Activated CD4-positive, alpha-beta T cell treated with anti-CD3 and anti-CD28 coated beads, Interleukin-2, amount 50 U/mL, for 24 hours (primary cell): ENCODE data around the gene TPTE.
"Not testable (repeated sequence)": the region's sequence is repeated elsewhere in the genome, so short reads cannot be mapped to it uniquely, and the experiment has no call there.

ENCODE experiments used
- DNase-seq, 2 donors: peaks; one replicate each; pipeline ENCODE4 v3.0.0-alpha.2; 2020; ENCODE audit warnings: low read depth in 1 of 2, low spot score in 1 of 2

Gene TPTE

GRCh38 chr21:10521091-10521598 is at the start of gene TPTE:
TSS of gene TPTE (plus strand) at chr21:10521583. CDS start at chr21:10538724, 17,141 bp downstream.
- no peak for DNase-seq

GRCh38 chr21:10471999-10472398 is 49.4 kb upstream of the TPTE start:
- not testable (repeated sequence) for DNase-seq

- not testable (repeated sequence) for DNase-seq
Observed at GRCh38 chr21:10477794-10478193, 43.6 kb upstream of the TPTE start.

GRCh38 chr21:10479875-10480274 is 41.5 kb upstream of the TPTE start:
- not testable (repeated sequence) for DNase-seq

GRCh38 chr21:10484864-10485263 is 36.5 kb upstream of the TPTE start:
- not testable (repeated sequence) for DNase-seq

- not testable (repeated sequence) for DNase-seq
Observed at GRCh38 chr21:10490453-10490852, 30.9 kb upstream of the TPTE start.

- DNase-seq: no peak
Observed at GRCh38 chr21:10511116-10511515, 10.3 kb upstream of the TPTE start.

GRCh38 chr21:10516889-10517288 is 4.5 kb upstream of the TPTE start:
- DNase-seq: not testable (repeated sequence)

GRCh38 chr21:10517904-10518303 is 3.5 kb upstream of the TPTE start:
- not testable (repeated sequence) for DNase-seq

- DNase-seq: not testable (repeated sequence)
Observed at GRCh38 chr21:10521835-10522500, 585 bp downstream of the TPTE start.

- DNase-seq: no peak
Observed at GRCh38 chr21:10539956-10540355, 18.6 kb downstream of the TPTE start.

- DNase-seq: not testable (repeated sequence)
Observed at GRCh38 chr21:10544376-10544775, 23.0 kb downstream of the TPTE start.

GRCh38 chr21:10547868-10548267 is 26.5 kb downstream of the TPTE start:
- DNase-seq: not testable (repeated sequence)

- DNase-seq: not testable (repeated sequence)
Observed at GRCh38 chr21:10548331-10548954, 27.1 kb downstream of the TPTE start.

GRCh38 chr21:10570803-10571202 is 49.4 kb downstream of the TPTE start:
- not testable (repeated sequence) for DNase-seq

- not testable (repeated sequence) for DNase-seq
Observed at GRCh38 chr21:10574531-10575310, 53.3 kb downstream of the TPTE start.

GRCh38 chr21:10575311-10575667 is 53.9 kb downstream of the TPTE start:
- no peak for DNase-seq

GRCh38 chr21:10578910-10579309 is 57.5 kb downstream of the TPTE start:
- not testable (repeated sequence) for DNase-seq

- DNase-seq: not testable (repeated sequence)
Observed at GRCh38 chr21:10589115-10589514, 67.7 kb downstream of the TPTE start.

- DNase-seq: not testable (repeated sequence)
Observed at GRCh38 chr21:10607074-10607473, 85.7 kb downstream of the TPTE start.

GRCh38 chr21:10614285-10614684 is 92.9 kb downstream of the TPTE start:
- DNase-seq: not testable (repeated sequence)

GRCh38 chr21:10616061-10616460 is 94.7 kb downstream of the TPTE start:
- DNase-seq: not testable (repeated sequence)
